Choroid plexus epithelial cell (primary cell): ENCODE results near the gene IRF5.
A peak's percentile ranks its signal among the peaks of the same experiment; 100 is the strongest.

Source experiments
- DNase-seq: peaks from one replicate; pipeline ENCODE4 v3.0.0-alpha.2; 2010; ENCODE audit warnings: low read depth
- H3K4me3 ChIP-seq: 2 replicates; pipeline ENCODE4 v1.5.1; 2011; ENCODE audit warnings: low read depth, mild to moderate bottlenecking, control low read depth, low read length, moderate library complexity
- CTCF ChIP-seq: conservative IDR thresholded peaks from 2 replicates; pipeline ENCODE4 v1.5.1; 2011; ENCODE audit warnings: low read depth, mild to moderate bottlenecking, control low read depth, inconsistent platforms, low read length, moderate library complexity

Gene IRF5

GRCh38 chr7:128937271-128937646, 468 bp upstream of the IRF5 start:
- DNase-seq: no peak
- no peak for TF ChIP-seq CTCF
- H3K4me3 ChIP-seq: no peak overlapping the region

- H3K4me3 ChIP-seq: peak overlapping the region; percentile 36
- DNase-seq: no peak
- no peak for TF ChIP-seq CTCF
Observed at GRCh38 chr7:128938544-128939074, 882 bp downstream of the IRF5 start.

- no peak overlapping the region for H3K4me3 ChIP-seq
- no peak for DNase-seq
- no peak for TF ChIP-seq CTCF
Observed at GRCh38 chr7:128939075-128939860, 1.5 kb downstream of the IRF5 start.

GRCh38 chr7:128939861-128940410, 2.2 kb downstream of the IRF5 start:
- DNase-seq: no peak
- H3K4me3 ChIP-seq: no peak overlapping the region
- no peak for TF ChIP-seq CTCF

- no peak for DNase-seq
- no peak for TF ChIP-seq CTCF
- no peak overlapping the region for H3K4me3 ChIP-seq
Observed at GRCh38 chr7:128940494-128941322, 3.0 kb downstream of the IRF5 start.

- no peak for TF ChIP-seq CTCF
- no peak overlapping the region for H3K4me3 ChIP-seq
- DNase-seq: no peak
Observed at GRCh38 chr7:128941323-128941890, 3.7 kb downstream of the IRF5 start.
